ENCODE data around the gene CD93. TPM values are rescaled to one million over a fixed set of nuclear protein-coding genes. Genes with fewer than 3 reads are reported as not detected.

The CD93 gene
- total RNA-seq, 2 experiments from 2014 or later, result 0.11 TPM

DNA sequence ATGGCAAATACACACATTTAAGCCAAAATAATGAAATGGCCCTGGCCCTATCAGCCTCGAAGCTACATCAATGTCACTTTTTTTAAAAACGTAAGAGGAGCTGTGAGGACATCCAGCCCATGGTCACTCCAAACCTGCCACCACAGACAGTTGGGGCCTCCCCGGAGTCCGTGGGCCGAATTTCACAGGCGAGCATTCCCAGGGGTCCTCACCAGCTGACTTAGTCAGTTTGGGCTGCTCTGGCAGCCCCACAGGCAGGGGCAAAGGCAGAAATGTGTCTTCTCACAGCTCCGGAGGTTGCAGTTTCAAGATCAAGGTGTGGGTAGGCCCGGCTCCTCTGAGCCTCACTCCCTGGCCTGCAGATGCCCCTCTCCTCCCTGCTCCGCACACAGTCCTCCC is 25.8 kb upstream of the CD93 start:
- no peaks in the 10 kb centered on the region for H3K4me1 Mint-ChIP-seq (ENCODE audit: low read depth)
- H3K9me3 Mint-ChIP-seq, result no peaks in the 10 kb centered on the region
- DNase-seq (no peak), ATAC-seq (no peak)
- ChIA-PET POLR2A (no interaction called here), CTCF (no interaction called here)
- intact Hi-C loops (cut with micrococcal nuclease), result no loop called here
- H3K27ac Mint-ChIP-seq, result no peak overlapping the region
- H3K27me3 Mint-ChIP-seq, result no peaks in the 10 kb centered on the region
- H3K36me3 Mint-ChIP-seq (ENCODE audit: low read depth), result no peaks in the 10 kb centered on the region
- TF ChIP-seq, protein P1, sequence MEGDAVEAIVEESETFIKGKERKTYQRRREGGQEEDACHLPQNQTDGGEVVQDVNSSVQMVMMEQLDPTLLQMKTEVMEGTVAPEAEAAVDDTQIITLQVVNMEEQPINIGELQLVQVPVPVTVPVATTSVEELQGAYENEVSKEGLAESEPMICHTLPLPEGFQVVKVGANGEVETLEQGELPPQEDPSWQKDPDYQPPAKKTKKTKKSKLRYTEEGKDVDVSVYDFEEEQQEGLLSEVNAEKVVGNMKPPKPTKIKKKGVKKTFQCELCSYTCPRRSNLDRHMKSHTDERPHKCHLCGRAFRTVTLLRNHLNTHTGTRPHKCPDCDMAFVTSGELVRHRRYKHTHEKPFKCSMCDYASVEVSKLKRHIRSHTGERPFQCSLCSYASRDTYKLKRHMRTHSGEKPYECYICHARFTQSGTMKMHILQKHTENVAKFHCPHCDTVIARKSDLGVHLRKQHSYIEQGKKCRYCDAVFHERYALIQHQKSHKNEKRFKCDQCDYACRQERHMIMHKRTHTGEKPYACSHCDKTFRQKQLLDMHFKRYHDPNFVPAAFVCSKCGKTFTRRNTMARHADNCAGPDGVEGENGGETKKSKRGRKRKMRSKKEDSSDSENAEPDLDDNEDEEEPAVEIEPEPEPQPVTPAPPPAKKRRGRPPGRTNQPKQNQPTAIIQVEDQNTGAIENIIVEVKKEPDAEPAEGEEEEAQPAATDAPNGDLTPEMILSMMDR (IDR thresholded peaks at IDR 0.05), result no peak
- no peak overlapping the region for H3K4me3 Mint-ChIP-seq

- H3K27ac Mint-ChIP-seq, result no peak overlapping the region
- intact Hi-C loops (cut with micrococcal nuclease), result no loop called here
- no peak for DNase-seq
- H3K4me3 Mint-ChIP-seq, result no peak overlapping the region
- POLR2A ChIA-PET, result interaction anchor here (0.6 kb wide), 1 partner anchor 15 kb away, joined by 3 read pairs; no protein-coding TSS in a partner anchor
- ATAC-seq, result no peak
- no peaks in the 10 kb centered on the region for H3K36me3 Mint-ChIP-seq (ENCODE audit: low read depth)
- TF ChIP-seq, protein P1 (IDR thresholded peaks at IDR 0.05), result no peak
- H3K27me3 Mint-ChIP-seq, result no peaks in the 10 kb centered on the region
- CTCF ChIA-PET, result no interaction called here
- no peaks in the 10 kb centered on the region for H3K4me1 Mint-ChIP-seq (ENCODE audit: low read depth)
- H3K9me3 Mint-ChIP-seq, result no peaks in the 10 kb centered on the region
Measured at GRCh38 chr20:23111307-23111943, 25.3 kb upstream of the CD93 start.

DNA sequence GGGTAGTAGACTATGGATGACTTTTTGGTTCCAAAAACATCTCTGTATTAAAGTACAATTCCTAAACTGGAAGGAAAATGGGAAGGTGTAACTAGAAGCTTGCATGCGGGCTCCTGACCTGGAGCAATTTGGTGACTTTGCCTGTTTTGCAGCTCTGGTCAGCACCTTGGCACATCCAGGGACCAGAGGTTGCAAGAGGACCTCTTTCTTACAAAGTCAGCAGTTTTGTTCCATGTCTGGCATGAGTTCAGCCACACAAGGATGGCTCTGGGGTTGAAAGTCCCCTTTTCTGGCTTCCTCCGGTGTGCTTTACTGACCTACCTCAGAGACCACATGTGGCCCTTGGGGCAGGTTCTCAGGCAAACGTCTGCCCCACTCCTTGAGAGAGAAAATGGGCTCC is 22.7 kb upstream of the CD93 start:
- no peak for ATAC-seq
- Mint-ChIP-seq H3K4me1 (ENCODE audit: low read depth) (no peaks in the 10 kb centered on the region), H3K36me3 (ENCODE audit: low read depth) (no peaks in the 10 kb centered on the region), H3K4me3 (no peak overlapping the region), H3K27ac (no peak overlapping the region), H3K27me3 (no peaks in the 10 kb centered on the region), H3K9me3 (no peaks in the 10 kb centered on the region)
- CTCF ChIA-PET, result no interaction called here
- TF ChIP-seq, protein P1 (IDR thresholded peaks at IDR 0.05), result no peak
- intact Hi-C loops (cut with micrococcal nuclease), result no loop called here
- POLR2A ChIA-PET, result no interaction called here
- DNase-seq, result no peak

GRCh38 chr20:23107466-23107865 is 21.3 kb upstream of the CD93 start:
- no peak overlapping the region for H3K4me3 Mint-ChIP-seq
- no peak overlapping the region for H3K27ac Mint-ChIP-seq
- ATAC-seq, result no peak
- H3K27me3 Mint-ChIP-seq, result no peaks in the 10 kb centered on the region
- intact Hi-C loops (cut with micrococcal nuclease), result no loop called here
- TF ChIP-seq, protein P1 (IDR thresholded peaks at IDR 0.05), result no peak
- H3K9me3 Mint-ChIP-seq, result no peaks in the 10 kb centered on the region
- no peak for DNase-seq
- CTCF ChIA-PET, result no interaction called here
- POLR2A ChIA-PET, result no interaction called here
- H3K36me3 Mint-ChIP-seq (ENCODE audit: low read depth), result no peaks in the 10 kb centered on the region
- H3K4me1 Mint-ChIP-seq (ENCODE audit: low read depth), result no peaks in the 10 kb centered on the region

DNA sequence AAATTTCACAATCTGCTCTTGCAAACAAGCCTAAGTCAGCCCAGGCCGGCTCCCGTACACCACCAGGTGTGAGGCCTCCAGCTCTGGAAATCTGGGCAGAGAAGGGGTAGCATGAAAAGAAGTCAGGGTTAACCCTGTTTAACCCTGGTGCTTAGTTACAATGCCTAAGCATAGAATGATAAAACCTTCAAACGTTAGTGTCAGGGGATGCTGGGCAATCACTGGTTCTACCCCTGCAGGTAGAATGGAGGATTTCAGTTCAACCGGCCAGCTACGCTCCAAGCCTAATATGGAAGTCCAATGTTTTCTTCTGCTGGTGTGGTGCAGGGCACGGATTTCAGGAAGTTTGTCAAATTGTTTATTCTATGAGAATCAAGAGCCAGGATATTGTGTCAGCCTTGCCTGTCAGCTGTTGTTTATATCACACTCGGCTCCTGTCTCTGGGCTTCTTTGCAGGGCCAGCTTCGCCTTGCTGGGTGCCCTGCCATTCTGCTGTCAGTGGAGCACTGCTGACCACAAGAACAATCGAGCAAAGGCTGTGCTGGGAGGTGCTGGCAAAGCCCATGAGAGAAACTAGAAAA is 20.2 kb upstream of the CD93 start:
- CTCF ChIA-PET, result no interaction called here
- no peak overlapping the region for H3K27ac Mint-ChIP-seq
- POLR2A ChIA-PET, result no interaction called here
- DNase-seq, result no peak
- no peaks in the 10 kb centered on the region for H3K36me3 Mint-ChIP-seq (ENCODE audit: low read depth)
- TF ChIP-seq, protein P1 (IDR thresholded peaks at IDR 0.05), result no peak
- no peaks in the 10 kb centered on the region for H3K27me3 Mint-ChIP-seq
- no peaks in the 10 kb centered on the region for H3K4me1 Mint-ChIP-seq (ENCODE audit: low read depth)
- no peak for ATAC-seq
- H3K9me3 Mint-ChIP-seq, result no peaks in the 10 kb centered on the region
- H3K4me3 Mint-ChIP-seq, result no peak overlapping the region
- intact Hi-C loops (cut with micrococcal nuclease), result no loop called here

Data from activated CD8-positive, alpha-beta T cell treated with anti-CD3 and anti-CD28 coated beads for 36 hours (primary cell).